Breast epithelium (tissue), 4 donors: Measurements from ENCODE around the gene DNAJA3. TPM values are rescaled to one million over a fixed set of nuclear protein-coding genes. Genes with fewer than 3 reads are reported as not detected.

Experiments used
- DNase-seq, 2 donors: peaks; one replicate each; pipeline ENCODE4 v3.0.0-alpha.2; 2019; ENCODE audit warnings: low spot score in 2 of 2
- H3K27ac ChIP-seq, 2 donors: fragments of 200-600 bp; sonication (generic) in 1 of 2; one replicate each; pipeline ENCODE4 v1.5.1; 2016 to 2019; ENCODE audit warnings: mild to moderate bottlenecking in 1 of 2
- H3K27me3 ChIP-seq, 2 donors: fragments of 200-600 bp; sonication (generic) in 1 of 2; one replicate each; pipeline versions ENCODE4 v1.5.1 to v1.6.0; 2017 to 2019; ENCODE audit warnings: control low read depth in 1 of 2, mild to moderate bottlenecking in 1 of 2
- H3K36me3 ChIP-seq: fragments of 200-600 bp; one replicate; pipeline ENCODE4 v1.5.1; 2019
- H3K4me1 ChIP-seq, 2 donors: fragments of 200-600 bp; sonication (generic); one replicate each; pipeline ENCODE4 v1.5.1; 2016 to 2019; ENCODE audit warnings: control low read depth in 1 of 2
- H3K4me3 ChIP-seq, 3 donors: fragments of 200-600 bp; sonication (generic); 1 replicate in 2 of 3; 2 replicates in 1 of 3; pipeline ENCODE4 v1.5.1; 2016 to 2019; ENCODE audit warnings: mild to moderate bottlenecking in 3 of 3, moderate library complexity in 2 of 3
- H3K9me3 ChIP-seq, 2 donors: fragments of 200-600 bp; sonication (generic) in 1 of 2; one replicate each; pipeline ENCODE4 v1.5.1; 2016 to 2019; ENCODE audit warnings: control low read depth in 1 of 2
- CTCF ChIP-seq, 3 donors: fragments of 450-650 bp; IDR thresholded peaks; one replicate each; pipeline ENCODE4 v1.5.1; 2016 to 2017; ENCODE audit warnings: antibody characterized with exemption in 3 of 3, mild to moderate bottlenecking in 3 of 3, moderate library complexity in 3 of 3
- POLR2A ChIP-seq: fragments of 450-650 bp; IDR thresholded peaks from one replicate; pipeline ENCODE4 v1.6.1; 2016; ENCODE audit warnings: antibody characterized with exemption, mild to moderate bottlenecking, moderate library complexity
- POLR2AphosphoS5 ChIP-seq, 3 donors: sonication (generic); formaldehyde crosslinking; IDR thresholded peaks; one replicate each; pipeline ENCODE4 v1.6.1; 2017; ENCODE audit warnings: antibody characterized with exemption in 3 of 3
- intact Hi-C: fragments of 100-400 bp; cut with DNase I; formaldehyde crosslinking; loops from one replicate; pipeline ENCODE4 v1.15.1; 2023; ENCODE audit warnings: low total_unique reads
- total RNA-seq, 3 donors: library from RNA; depleted of rRNA; stranded (reverse); fragments of >200 nt; gene quantifications; one replicate each; pipeline ENCODE4 v1.1.0, GENCODE V29; 2016

Gene DNAJA3
- total RNA-seq, 3 donors from 2014 or later: 32.6 to 54.2 (median 45.9) TPM

GRCh38 chr16:4465977-4466779 lies 40.5 kb downstream of the DNAJA3 start:
- H3K4me1 ChIP-seq: no peaks in the 10 kb centered on the region
- peaks cover 4% of the 10 kb centered on the region for H3K36me3 ChIP-seq
- H3K4me3 ChIP-seq: no peak overlapping the region
- no peaks in the 10 kb centered on the region for H3K27me3 ChIP-seq
- H3K9me3 ChIP-seq: no peaks in the 10 kb centered on the region
- DNase-seq: no peak
- no peak overlapping the region for H3K27ac ChIP-seq
- intact Hi-C loops: no loop called here
- TF ChIP-seq CTCF (IDR thresholded peaks at IDR 0.05) (no peak), POLR2AphosphoS5 (IDR thresholded peaks at IDR 0.05) (no peak)

GRCh38 chr16:4467916-4468315 lies 42.2 kb downstream of the DNAJA3 start:
- H3K4me3 ChIP-seq: no peak overlapping the region
- H3K27me3 ChIP-seq: no peaks in the 10 kb centered on the region
- no peak overlapping the region for H3K27ac ChIP-seq
- intact Hi-C loops: no loop called here
- DNase-seq: no peak
- no peaks in the 10 kb centered on the region for H3K9me3 ChIP-seq
- peaks cover 4% of the 10 kb centered on the region for H3K36me3 ChIP-seq
- no peak for TF ChIP-seq CTCF (IDR thresholded peaks at IDR 0.05)
- TF ChIP-seq POLR2A: no peak
- no peak for TF ChIP-seq POLR2AphosphoS5 (IDR thresholded peaks at IDR 0.05)
- H3K4me1 ChIP-seq: no peaks in the 10 kb centered on the region

GRCh38 chr16:4468972-4469371 lies 43.3 kb downstream of the DNAJA3 start:
- intact Hi-C loops: no loop called here
- no peak for TF ChIP-seq POLR2AphosphoS5 (IDR thresholded peaks at IDR 0.05)
- H3K27me3 ChIP-seq: no peaks in the 10 kb centered on the region

GRCh38 chr16:4471869-4472268 lies 46.2 kb downstream of the DNAJA3 start:
- Histone ChIP-seq H3K9me3 (no peaks in the 10 kb centered on the region), H3K4me1 (no peaks in the 10 kb centered on the region), H3K4me3 (no peak overlapping the region), H3K27me3 (no peaks in the 10 kb centered on the region), H3K27ac (no peak overlapping the region), H3K36me3 (no peaks in the 10 kb centered on the region)
- intact Hi-C loops: no loop called here
- TF ChIP-seq POLR2AphosphoS5 (IDR thresholded peaks at IDR 0.05): no peak
- TF ChIP-seq CTCF (IDR thresholded peaks at IDR 0.05): no peak
- no peak for TF ChIP-seq POLR2A
- DNase-seq: no peak

More at GRCh38 chr16:4468972-4469371, 43.3 kb downstream of the DNAJA3 start:
- no peak overlapping the region for H3K4me3 ChIP-seq
- H3K9me3 ChIP-seq: no peaks in the 10 kb centered on the region
- no peak for DNase-seq
- H3K27ac ChIP-seq: no peak overlapping the region
- peaks cover 4% of the 10 kb centered on the region for H3K36me3 ChIP-seq
- H3K4me1 ChIP-seq: no peaks in the 10 kb centered on the region

- H3K9me3 ChIP-seq: no peaks in the 10 kb centered on the region
- intact Hi-C loops: no loop called here
- H3K4me1 ChIP-seq: no peaks in the 10 kb centered on the region
- H3K27me3 ChIP-seq: no peaks in the 10 kb centered on the region
- no peak for TF ChIP-seq POLR2AphosphoS5 (IDR thresholded peaks at IDR 0.05)
- TF ChIP-seq CTCF (IDR thresholded peaks at IDR 0.05): no peak
- no peak for TF ChIP-seq POLR2A
- H3K36me3 ChIP-seq: no peaks in the 10 kb centered on the region
- no peak overlapping the region for H3K4me3 ChIP-seq
- no peak overlapping the region for H3K27ac ChIP-seq
- no peak for DNase-seq
Measured at GRCh38 chr16:4472880-4473279, 47.2 kb downstream of the DNAJA3 start.
